ENCODE measurements around the gene SMIM10L1.

SMIM10L1 gene

GRCh38 chr12:11202811-11203210, 31.8 kb downstream of the SMIM10L1 start:
- DNase-seq, result no peak

- DNase-seq, result no peak
Observed at GRCh38 chr12:11204173-11204572, 33.2 kb downstream of the SMIM10L1 start.

- DNase-seq, result no peak
Observed at GRCh38 chr12:11209113-11209512, 38.1 kb downstream of the SMIM10L1 start.

Data from GDM1 (cell line).